Measurements from ENCODE around the gene ATP1B2. TPM values are rescaled to one million over a fixed set of nuclear protein-coding genes. Genes with fewer than 3 reads are reported as not detected.
A peak's percentile ranks its signal among the peaks of the same experiment; 100 is the strongest.

Gene ATP1B2
- total RNA-seq, 1 experiment from 2014 or later, result 0.63 TPM

DNA sequence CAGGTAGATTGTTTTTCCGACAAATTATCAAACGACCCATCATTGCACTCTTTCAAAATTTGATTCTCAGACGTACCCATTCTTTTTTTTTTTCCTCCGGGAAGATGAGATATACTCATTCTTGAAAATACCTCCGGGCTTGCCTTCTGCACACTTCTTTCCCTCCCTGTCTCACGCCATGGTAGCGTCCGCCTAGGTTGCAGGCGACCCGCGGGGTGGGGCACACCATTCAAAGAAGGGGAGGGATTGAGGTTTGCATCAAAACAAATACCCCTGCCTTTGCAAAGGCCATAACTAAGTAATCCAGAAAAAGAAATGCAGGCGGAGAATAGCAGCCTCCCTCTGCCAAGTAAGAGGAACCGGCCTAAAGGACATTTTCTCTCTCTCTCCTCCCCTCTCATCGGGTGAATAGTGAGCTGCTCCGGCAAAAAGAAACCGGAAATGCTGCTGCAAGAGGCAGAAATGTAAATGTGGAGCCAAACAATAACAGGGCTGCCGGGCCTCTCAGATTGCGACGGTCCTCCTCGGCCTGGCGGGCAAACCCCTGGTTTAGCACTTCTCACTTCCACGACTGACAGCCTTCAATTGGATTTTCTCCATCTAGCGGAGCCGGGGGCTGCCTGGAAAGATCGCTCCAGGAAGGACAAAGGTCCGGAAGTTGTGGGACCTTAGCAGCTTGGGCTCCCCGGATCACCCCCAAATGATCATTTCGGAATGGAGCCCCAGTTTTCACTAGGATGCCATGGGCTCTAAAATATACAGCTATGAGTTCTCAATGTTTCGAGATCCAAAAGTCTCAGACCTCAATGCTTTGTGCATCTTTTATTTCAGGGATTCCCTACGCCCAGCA, 35.7 kb downstream of the ATP1B2 start:
- TSS peak; percentile 86 for BruUV-seq (replicated peaks)
- no peak overlapping the region; the same call in 1 of the 2 replicates for H2AFZ ChIP-seq
- peak; percentile 66 to 85 for DNase-seq

DNA sequence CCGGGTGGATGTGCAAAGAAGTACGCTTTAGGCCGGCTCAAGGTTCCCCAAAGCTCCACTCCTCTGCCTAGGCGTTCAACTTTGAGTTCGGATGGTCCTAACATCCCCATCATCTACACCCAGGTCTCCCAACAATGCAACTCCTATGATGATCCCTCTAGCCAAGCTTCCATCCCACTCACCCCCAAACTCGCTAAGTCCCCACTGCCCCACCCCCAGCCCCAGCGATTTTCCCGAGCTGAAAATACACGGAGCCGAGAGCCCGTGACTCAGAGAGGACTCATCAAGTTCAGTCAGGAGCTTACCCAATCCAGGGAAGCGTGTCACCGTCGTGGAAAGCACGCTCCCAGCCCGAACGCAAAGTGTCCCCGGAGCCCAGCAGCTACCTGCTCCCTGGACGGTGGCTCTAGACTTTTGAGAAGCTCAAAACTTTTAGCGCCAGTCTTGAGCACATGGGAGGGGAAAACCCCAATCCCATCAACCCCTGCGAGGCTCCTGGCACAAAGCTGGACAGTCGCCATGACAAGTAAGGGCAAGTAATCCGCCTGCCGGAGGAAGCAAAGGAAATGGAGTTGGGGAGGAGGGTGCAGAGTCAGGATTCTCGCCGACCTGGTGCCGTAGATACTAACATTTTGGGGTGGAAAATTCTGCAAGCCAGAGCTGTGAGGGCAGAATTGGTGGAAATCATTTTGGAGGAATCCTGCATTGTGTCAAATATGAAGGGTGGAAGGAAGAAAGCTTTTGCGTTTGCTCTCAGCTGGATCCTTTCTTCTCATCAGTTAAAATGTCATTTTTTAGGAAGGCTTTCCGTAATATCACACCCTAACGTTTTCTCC, 36.6 kb downstream of the ATP1B2 start, which contains the start of gene TP53:
TP53 (minus strand) TSS at position 419 of the 836 bp plus-strand sequence. CDS start 10,896 bp downstream, outside the sequence.
- ChIA-PET CTCF (interaction anchor here (0.5 to 1.9 kb wide), 21 partner anchors 26 to 557 kb away, joined by 3 to 20 read pairs (median 4); partner anchors contain the start of genes CD68, FXR2, MPDU1 and SAT2), POLR2A (ENCODE audit: unreplicated experiment) (interaction anchor here (0.5 to 2.3 kb wide), 23 partner anchors 37 to 1996 kb away, joined by 3 to 20 read pairs (median 5); partner anchors contain the start of genes CD68, MPDU1, SAT2 and XAF1)
- Histone ChIP-seq H3K9me2 (ENCODE audit: insufficient read depth) (no peaks in the 10 kb centered on the region), H3K4me1 (replicated peaks; ENCODE audit: insufficient read depth) (peaks cover 10% of the 10 kb centered on the region), H3F3A (ENCODE audit: insufficient read depth, low read depth) (peaks cover 33% of the 10 kb centered on the region), H4K20me1 (ENCODE audit: insufficient read depth) (peaks cover 28% of the 10 kb centered on the region), H3K4me3 (peak within 1 kb of the TSS; percentile 99), H3K9me3 (ENCODE audit: insufficient read depth, low read depth) (no peaks in the 10 kb centered on the region), H3K27ac (peak within 1 kb of the TSS; percentile 96), H3K4me2 (peak within 1 kb of the TSS; percentile 98), H2AFZ (peak within 1 kb of the TSS; percentile 86), H3K36me3 (ENCODE audit: low read depth) (peaks cover 18% of the 10 kb centered on the region), H3K79me2 (ENCODE audit: low read depth) (peaks cover 67% of the 10 kb centered on the region), H3K27me3 (ENCODE audit: insufficient read depth, low read depth) (no peaks in the 10 kb centered on the region)
- peak; percentile 81 to 90 for DNase-seq
- intact Hi-C loops (cut with micrococcal nuclease; ENCODE audit: unreplicated experiment), result loop anchor here (5.0 kb wide), 6 partner anchors 55 to 640 kb away; partner anchors contain the start of genes CLDN7, SHBG and TMEM256
- TSS peak; percentile 60 for BruUV-seq (replicated peaks)
- no peak for TF ChIP-seq EZH2 (IDR thresholded peaks at IDR 0.05; ENCODE audit: low read depth)
- TF ChIP-seq, protein P1, sequence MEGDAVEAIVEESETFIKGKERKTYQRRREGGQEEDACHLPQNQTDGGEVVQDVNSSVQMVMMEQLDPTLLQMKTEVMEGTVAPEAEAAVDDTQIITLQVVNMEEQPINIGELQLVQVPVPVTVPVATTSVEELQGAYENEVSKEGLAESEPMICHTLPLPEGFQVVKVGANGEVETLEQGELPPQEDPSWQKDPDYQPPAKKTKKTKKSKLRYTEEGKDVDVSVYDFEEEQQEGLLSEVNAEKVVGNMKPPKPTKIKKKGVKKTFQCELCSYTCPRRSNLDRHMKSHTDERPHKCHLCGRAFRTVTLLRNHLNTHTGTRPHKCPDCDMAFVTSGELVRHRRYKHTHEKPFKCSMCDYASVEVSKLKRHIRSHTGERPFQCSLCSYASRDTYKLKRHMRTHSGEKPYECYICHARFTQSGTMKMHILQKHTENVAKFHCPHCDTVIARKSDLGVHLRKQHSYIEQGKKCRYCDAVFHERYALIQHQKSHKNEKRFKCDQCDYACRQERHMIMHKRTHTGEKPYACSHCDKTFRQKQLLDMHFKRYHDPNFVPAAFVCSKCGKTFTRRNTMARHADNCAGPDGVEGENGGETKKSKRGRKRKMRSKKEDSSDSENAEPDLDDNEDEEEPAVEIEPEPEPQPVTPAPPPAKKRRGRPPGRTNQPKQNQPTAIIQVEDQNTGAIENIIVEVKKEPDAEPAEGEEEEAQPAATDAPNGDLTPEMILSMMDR (conservative IDR thresholded peaks at IDR 0.05), result no peak

More for the DNA sequence above, 35.7 kb downstream of the ATP1B2 start:
- Histone ChIP-seq H3K4me3 (peak overlapping the region; percentile 99), H3K9me2 (ENCODE audit: insufficient read depth) (no peaks in the 10 kb centered on the region), H3K9me3 (ENCODE audit: insufficient read depth, low read depth) (no peaks in the 10 kb centered on the region), H3K79me2 (ENCODE audit: low read depth) (peaks cover 75% of the 10 kb centered on the region), H3K36me3 (ENCODE audit: low read depth) (peaks cover 18% of the 10 kb centered on the region), H4K20me1 (ENCODE audit: insufficient read depth) (peaks cover 33% of the 10 kb centered on the region), H3K27me3 (ENCODE audit: insufficient read depth, low read depth) (no peaks in the 10 kb centered on the region), H3F3A (ENCODE audit: insufficient read depth, low read depth) (peaks cover 33% of the 10 kb centered on the region), H3K4me2 (peak overlapping the region; percentile 93), H3K27ac (peak overlapping the region; percentile 96), H3K4me1 (replicated peaks; ENCODE audit: insufficient read depth) (peaks cover 10% of the 10 kb centered on the region)
- intact Hi-C loops (cut with micrococcal nuclease; ENCODE audit: unreplicated experiment), result loop anchor here (1.0 to 5.0 kb wide), 10 partner anchors 54 to 639 kb away; partner anchors contain the start of genes CLDN7, POLR2A, SHBG and TMEM102
- TF ChIP-seq EZH2 (IDR thresholded peaks at IDR 0.05; ENCODE audit: low read depth), result no peak
- TF ChIP-seq, protein P1 (conservative IDR thresholded peaks at IDR 0.05), result no peak
- CTCF ChIA-PET, result interaction anchor here (0.6 to 1.6 kb wide), 10 partner anchors 71 to 556 kb away, joined by 3 to 12 read pairs (median 6); partner anchors contain the start of genes CD68 and FXR2
- POLR2A ChIA-PET (ENCODE audit: unreplicated experiment), result interaction anchor here (0.6 to 2.3 kb wide), 12 partner anchors 36 to 440 kb away, joined by 3 to 14 read pairs (median 7); partner anchors contain the start of genes MPDU1 and SAT2
